ENCODE data around the gene CAMK1D. TPM values are rescaled to one million over a fixed set of nuclear protein-coding genes. Genes with fewer than 3 reads are reported as not detected.

The CAMK1D gene
- polyA plus RNA-seq, 1 experiment: 8.2 TPM

DNA sequence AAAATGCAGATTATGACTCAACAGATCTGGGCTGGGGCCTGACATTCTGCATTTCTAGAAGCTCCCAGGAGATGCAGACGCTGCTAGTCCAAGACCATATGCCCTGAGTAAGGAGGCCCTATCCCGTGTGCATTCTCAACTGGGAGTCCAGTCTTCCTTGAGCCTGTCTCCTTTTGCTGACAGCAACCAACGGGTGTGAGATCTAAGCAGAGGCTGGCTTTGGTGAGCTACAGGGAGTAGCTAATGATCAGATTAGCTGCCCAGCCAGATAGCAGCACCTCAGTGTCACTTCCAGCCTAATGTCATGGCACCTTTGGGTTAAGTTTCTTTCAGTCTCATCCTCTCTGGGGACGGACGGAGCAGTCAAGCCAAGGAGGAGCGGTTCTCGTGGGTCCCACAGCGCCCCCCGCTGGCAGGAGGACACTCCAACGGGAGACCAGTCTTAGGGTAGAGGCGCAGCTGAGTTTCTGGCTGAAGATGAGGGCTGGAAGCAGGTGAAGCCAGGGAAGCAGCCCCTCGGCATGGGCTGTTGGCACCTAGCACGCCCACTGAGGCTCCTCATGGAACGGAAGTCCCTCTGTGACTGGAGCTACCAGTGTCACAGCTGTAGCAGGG, 498.1 kb downstream of the CAMK1D start:
- Histone ChIP-seq H3K4me3 (ENCODE audit: low read depth, low read length) (no peak overlapping the region), H3K27me3 (ENCODE audit: control insufficient read depth, insufficient read depth, low read length) (peaks cover 12% of the 10 kb centered on the region), H3K27ac (ENCODE audit: low read depth, low read length) (no peak overlapping the region), H3K9me3 (ENCODE audit: control insufficient read depth, insufficient read depth, low read length) (peaks cover 5% of the 10 kb centered on the region; the same call in 1 of the 2 replicates)
- DNase-seq (ENCODE audit: low read depth, low spot score): no peak
- TF ChIP-seq, protein P1, sequence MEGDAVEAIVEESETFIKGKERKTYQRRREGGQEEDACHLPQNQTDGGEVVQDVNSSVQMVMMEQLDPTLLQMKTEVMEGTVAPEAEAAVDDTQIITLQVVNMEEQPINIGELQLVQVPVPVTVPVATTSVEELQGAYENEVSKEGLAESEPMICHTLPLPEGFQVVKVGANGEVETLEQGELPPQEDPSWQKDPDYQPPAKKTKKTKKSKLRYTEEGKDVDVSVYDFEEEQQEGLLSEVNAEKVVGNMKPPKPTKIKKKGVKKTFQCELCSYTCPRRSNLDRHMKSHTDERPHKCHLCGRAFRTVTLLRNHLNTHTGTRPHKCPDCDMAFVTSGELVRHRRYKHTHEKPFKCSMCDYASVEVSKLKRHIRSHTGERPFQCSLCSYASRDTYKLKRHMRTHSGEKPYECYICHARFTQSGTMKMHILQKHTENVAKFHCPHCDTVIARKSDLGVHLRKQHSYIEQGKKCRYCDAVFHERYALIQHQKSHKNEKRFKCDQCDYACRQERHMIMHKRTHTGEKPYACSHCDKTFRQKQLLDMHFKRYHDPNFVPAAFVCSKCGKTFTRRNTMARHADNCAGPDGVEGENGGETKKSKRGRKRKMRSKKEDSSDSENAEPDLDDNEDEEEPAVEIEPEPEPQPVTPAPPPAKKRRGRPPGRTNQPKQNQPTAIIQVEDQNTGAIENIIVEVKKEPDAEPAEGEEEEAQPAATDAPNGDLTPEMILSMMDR (IDR thresholded peaks at IDR 0.05; ENCODE audit: low read depth, low read length): peak; percentile 26; the same call in 1 of the 2 replicates
- CTCF ChIA-PET: interaction anchor here (0.7 to 0.9 kb wide), 3 partner anchors 25 to 257 kb away, joined by 3 read pairs; no protein-coding TSS in a partner anchor
- POLR2A ChIA-PET: no interaction called here

- POLR2A ChIA-PET: no interaction called here
- CTCF ChIA-PET: no interaction called here
- Histone ChIP-seq H3K27me3 (ENCODE audit: control insufficient read depth, insufficient read depth, low read length) (peaks cover 12% of the 10 kb centered on the region), H3K4me3 (ENCODE audit: low read depth, low read length) (no peak overlapping the region), H3K27ac (ENCODE audit: low read depth, low read length) (no peak overlapping the region), H3K9me3 (ENCODE audit: control insufficient read depth, insufficient read depth, low read length) (peaks cover 5% of the 10 kb centered on the region; the same call in 1 of the 2 replicates)
- TF ChIP-seq, protein P1 (IDR thresholded peaks at IDR 0.05; ENCODE audit: low read depth, low read length): no peak
- no peak for DNase-seq (ENCODE audit: low read depth, low spot score)
These were observed 499.3 kb downstream of the CAMK1D start for GRCh38 chr10:12848439-12849173.

GRCh38 chr10:12849319-12850181, 500.2 kb downstream of the CAMK1D start:
- POLR2A ChIA-PET: no interaction called here
- peaks cover 12% of the 10 kb centered on the region for H3K27me3 ChIP-seq (ENCODE audit: control insufficient read depth, insufficient read depth, low read length)
- DNase-seq (ENCODE audit: low read depth, low spot score): no peak

DNA sequence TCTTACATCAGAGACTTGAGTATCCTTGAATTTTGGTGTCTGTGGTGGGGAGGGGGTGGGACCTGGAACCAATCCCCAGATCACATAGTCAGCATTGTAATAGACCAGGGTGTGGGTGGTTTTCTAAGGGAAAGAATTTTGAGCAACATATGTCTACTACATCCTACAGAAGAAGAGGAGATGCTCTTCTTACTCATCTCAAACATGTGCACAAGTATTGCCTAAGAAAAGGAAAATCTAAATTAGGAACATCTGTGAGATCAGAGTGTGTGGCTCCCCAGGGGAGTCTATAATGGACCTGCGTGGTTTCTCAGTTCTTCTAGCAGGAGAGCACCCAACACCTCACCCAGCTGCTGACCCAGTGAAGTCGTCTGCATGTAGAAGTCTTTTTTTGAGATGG, 503.3 kb downstream of the CAMK1D start:
- TF ChIP-seq, protein P1 (IDR thresholded peaks at IDR 0.05; ENCODE audit: low read depth, low read length): no peak
- H3K27me3 ChIP-seq (ENCODE audit: control insufficient read depth, insufficient read depth, low read length): peaks cover 7% of the 10 kb centered on the region
- POLR2A ChIA-PET: no interaction called here
- DNase-seq (ENCODE audit: low read depth, low spot score): no peak
- H3K4me3 ChIP-seq (ENCODE audit: low read depth, low read length): no peak overlapping the region
- H3K27ac ChIP-seq (ENCODE audit: low read depth, low read length): no peak overlapping the region
- H3K9me3 ChIP-seq (ENCODE audit: control insufficient read depth, insufficient read depth, low read length): peaks cover 2% of the 10 kb centered on the region; the same call in 1 of the 2 replicates
- CTCF ChIA-PET: no interaction called here

More at GRCh38 chr10:12849319-12850181, 500.2 kb downstream of the CAMK1D start:
- Histone ChIP-seq H3K4me3 (ENCODE audit: low read depth, low read length) (no peak overlapping the region), H3K9me3 (ENCODE audit: control insufficient read depth, insufficient read depth, low read length) (peaks cover 5% of the 10 kb centered on the region; the same call in 1 of the 2 replicates), H3K27ac (ENCODE audit: low read depth, low read length) (no peak overlapping the region)
- CTCF ChIA-PET: interaction anchor here (0.7 kb wide), 1 partner anchor 67 kb away, joined by 3 read pairs; no protein-coding TSS in a partner anchor
- TF ChIP-seq, protein P1 (IDR thresholded peaks at IDR 0.05; ENCODE audit: low read depth, low read length): no peak

Data from AG04450 (cell line).